SK-N-SH (cell line): Measurements from ENCODE around the gene ARID1B.

ENCODE experiments used
- CTCF ChIP-seq: fragments of 200-600 bp; sonication (generic); IDR thresholded peaks from 2 replicates; pipeline ENCODE4 v1.6.1; 2017; ENCODE audit warnings: antibody characterized with exemption, mild to moderate bottlenecking, moderate library complexity
- EP300 ChIP-seq, 2 experiments: IDR thresholded peaks; 2 replicates each; pipeline versions ENCODE4 v1.4.0 to v1.6.1; 2012; ENCODE audit warnings: borderline replicate concordance in 1 of 2, low read depth in 1 of 2, low read length in 1 of 2
- EZH2phosphoT487 ChIP-seq: fragments of 200-600 bp; sonication (generic); IDR thresholded peaks from 2 replicates; pipeline ENCODE4 v1.6.1; 2017; ENCODE audit warnings: low read depth, mixed run types, mild to moderate bottlenecking, antibody characterized with exemption, moderate library complexity, borderline replicate concordance
- FOXJ3 ChIP-seq: sonication (generic); formaldehyde crosslinking; IDR thresholded peaks from 2 replicates; pipeline ENCODE4 v1.5.1; 2020; ENCODE audit warnings: mild to moderate bottlenecking, missing genetic modification reagents
- GABPA ChIP-seq: IDR thresholded peaks from 2 replicates; pipeline ENCODE4 v1.4.0; 2012; ENCODE audit warnings: low read depth, mild to moderate bottlenecking
- POLR2AphosphoS5 ChIP-seq: IDR thresholded peaks from 2 replicates; pipeline ENCODE4 v1.6.1; 2012; ENCODE audit warnings: low read depth, low read length
- RAD21 ChIP-seq: IDR thresholded peaks from 2 replicates; pipeline ENCODE4 v1.6.1; 2012; ENCODE audit warnings: mild to moderate bottlenecking, low read length
- SMC3 ChIP-seq: IDR thresholded peaks from 2 replicates; pipeline ENCODE4 v1.6.1; 2012; ENCODE audit warnings: low read depth, low read length, improper control_type of control experiment
- TF ChIP-seq, protein P1 (sequence below): IDR thresholded peaks from 2 replicates; pipeline ENCODE4 v1.6.1; 2012; ENCODE audit warnings: mild to moderate bottlenecking, low read depth, low read length, moderate library complexity
- TF ChIP-seq, protein P2 (sequence below): IDR thresholded peaks from 2 replicates; pipeline ENCODE4 v1.4.0; 2012; ENCODE audit warnings: low read depth, borderline replicate concordance

DNA sequence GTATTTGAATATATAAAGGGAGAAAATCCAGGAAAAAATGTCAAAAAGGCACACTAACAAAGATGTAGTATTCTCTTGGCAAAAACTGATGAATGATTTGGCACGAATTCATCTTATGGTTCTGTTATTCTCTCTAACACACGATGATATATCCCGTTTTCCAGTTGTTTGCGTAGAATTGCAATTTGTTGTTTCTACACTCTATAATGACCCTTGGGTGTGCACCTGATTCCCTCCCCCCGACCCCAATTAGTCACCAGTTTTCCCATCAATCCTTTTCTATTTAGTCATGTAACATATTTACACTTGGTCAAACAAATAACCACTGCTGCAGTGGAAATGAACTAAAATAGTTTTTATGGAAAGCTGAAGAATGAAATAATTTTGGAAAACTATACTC, 1.5 kb upstream of the ARID1B start:
- TF ChIP-seq EP300 (IDR thresholded peaks at IDR 0.05; ENCODE audit: borderline replicate concordance in 1 of 2, low read depth in 1 of 2, low read length in 1 of 2) (no peak), CTCF (no peak), RAD21 (no peak), EZH2phosphoT487 (no peak), FOXJ3 (CRISPR knock-in tag) (no peak), SMC3 (no peak), POLR2AphosphoS5 (no peak), GABPA (no peak)
- TF ChIP-seq, protein P1, sequence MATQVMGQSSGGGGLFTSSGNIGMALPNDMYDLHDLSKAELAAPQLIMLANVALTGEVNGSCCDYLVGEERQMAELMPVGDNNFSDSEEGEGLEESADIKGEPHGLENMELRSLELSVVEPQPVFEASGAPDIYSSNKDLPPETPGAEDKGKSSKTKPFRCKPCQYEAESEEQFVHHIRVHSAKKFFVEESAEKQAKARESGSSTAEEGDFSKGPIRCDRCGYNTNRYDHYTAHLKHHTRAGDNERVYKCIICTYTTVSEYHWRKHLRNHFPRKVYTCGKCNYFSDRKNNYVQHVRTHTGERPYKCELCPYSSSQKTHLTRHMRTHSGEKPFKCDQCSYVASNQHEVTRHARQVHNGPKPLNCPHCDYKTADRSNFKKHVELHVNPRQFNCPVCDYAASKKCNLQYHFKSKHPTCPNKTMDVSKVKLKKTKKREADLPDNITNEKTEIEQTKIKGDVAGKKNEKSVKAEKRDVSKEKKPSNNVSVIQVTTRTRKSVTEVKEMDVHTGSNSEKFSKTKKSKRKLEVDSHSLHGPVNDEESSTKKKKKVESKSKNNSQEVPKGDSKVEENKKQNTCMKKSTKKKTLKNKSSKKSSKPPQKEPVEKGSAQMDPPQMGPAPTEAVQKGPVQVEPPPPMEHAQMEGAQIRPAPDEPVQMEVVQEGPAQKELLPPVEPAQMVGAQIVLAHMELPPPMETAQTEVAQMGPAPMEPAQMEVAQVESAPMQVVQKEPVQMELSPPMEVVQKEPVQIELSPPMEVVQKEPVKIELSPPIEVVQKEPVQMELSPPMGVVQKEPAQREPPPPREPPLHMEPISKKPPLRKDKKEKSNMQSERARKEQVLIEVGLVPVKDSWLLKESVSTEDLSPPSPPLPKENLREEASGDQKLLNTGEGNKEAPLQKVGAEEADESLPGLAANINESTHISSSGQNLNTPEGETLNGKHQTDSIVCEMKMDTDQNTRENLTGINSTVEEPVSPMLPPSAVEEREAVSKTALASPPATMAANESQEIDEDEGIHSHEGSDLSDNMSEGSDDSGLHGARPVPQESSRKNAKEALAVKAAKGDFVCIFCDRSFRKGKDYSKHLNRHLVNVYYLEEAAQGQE: no peak
- TF ChIP-seq, protein P2, sequence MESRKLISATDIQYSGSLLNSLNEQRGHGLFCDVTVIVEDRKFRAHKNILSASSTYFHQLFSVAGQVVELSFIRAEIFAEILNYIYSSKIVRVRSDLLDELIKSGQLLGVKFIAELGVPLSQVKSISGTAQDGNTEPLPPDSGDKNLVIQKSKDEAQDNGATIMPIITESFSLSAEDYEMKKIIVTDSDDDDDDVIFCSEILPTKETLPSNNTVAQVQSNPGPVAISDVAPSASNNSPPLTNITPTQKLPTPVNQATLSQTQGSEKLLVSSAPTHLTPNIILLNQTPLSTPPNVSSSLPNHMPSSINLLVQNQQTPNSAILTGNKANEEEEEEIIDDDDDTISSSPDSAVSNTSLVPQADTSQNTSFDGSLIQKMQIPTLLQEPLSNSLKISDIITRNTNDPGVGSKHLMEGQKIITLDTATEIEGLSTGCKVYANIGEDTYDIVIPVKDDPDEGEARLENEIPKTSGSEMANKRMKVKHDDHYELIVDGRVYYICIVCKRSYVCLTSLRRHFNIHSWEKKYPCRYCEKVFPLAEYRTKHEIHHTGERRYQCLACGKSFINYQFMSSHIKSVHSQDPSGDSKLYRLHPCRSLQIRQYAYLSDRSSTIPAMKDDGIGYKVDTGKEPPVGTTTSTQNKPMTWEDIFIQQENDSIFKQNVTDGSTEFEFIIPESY: no peak
